HepG2 (cell line): ENCODE results near the gene SEC14L1. TPM values are rescaled to one million over a fixed set of nuclear protein-coding genes. Genes with fewer than 3 reads are reported as not detected.

Experiments
- ATM ChIP-seq: fragments of 450-650 bp; IDR thresholded peaks from 2 replicates; pipeline ENCODE4 v1.7.1; 2017; ENCODE audit warnings: mild to moderate bottlenecking, borderline replicate concordance
- BATF2 ChIP-seq: sonication (generic); formaldehyde crosslinking; IDR thresholded peaks from 2 replicates; pipeline ENCODE4 v1.8.0; 2022; ENCODE audit warnings: mild to moderate bottlenecking, missing genetic modification reagents, moderate library complexity
- IRF2 ChIP-seq: IDR thresholded peaks from 2 replicates; pipeline ENCODE4 v1.6.1; 2018; ENCODE audit warnings: missing genetic modification reagents, missing compliant biosample characterization
- KLF13 ChIP-seq: sonication (generic); formaldehyde crosslinking; IDR thresholded peaks from 2 replicates; pipeline ENCODE4 v1.4.0; 2020; ENCODE audit warnings: mild to moderate bottlenecking, missing genetic modification reagents
- SOX6 ChIP-seq, 2 experiments: fragments of 450-650 bp in 1 of 2; sonication (generic) in 1 of 2; formaldehyde crosslinking in 1 of 2; IDR thresholded peaks; 2 replicates each; pipeline versions ENCODE4 v1.4.0 to v1.6.1; 2017 to 2020; ENCODE audit warnings: antibody characterized with exemption in 1 of 2, mild to moderate bottlenecking in 1 of 2, missing genetic modification reagents in 1 of 2
- THAP7 ChIP-seq: sonication (generic); formaldehyde crosslinking; IDR thresholded peaks from 2 replicates; pipeline ENCODE4 v1.8.1; 2023; ENCODE audit warnings: mild to moderate bottlenecking, missing genetic modification reagents
- ZBTB3 ChIP-seq: sonication (generic); formaldehyde crosslinking; IDR thresholded peaks from 2 replicates; pipeline ENCODE4 v1.4.0; 2020; ENCODE audit warnings: low read depth, mild to moderate bottlenecking, moderate library complexity, missing genetic modification reagents, borderline replicate concordance
- ZHX2 ChIP-seq, 2 experiments: sonication (generic) in 1 of 2; formaldehyde crosslinking in 1 of 2; IDR thresholded peaks; 2 replicates each; pipeline versions ENCODE4 v1.6.1 to v1.9.0; 2014 to 2022; ENCODE audit warnings: antibody characterized with exemption in 1 of 2, borderline replicate concordance in 1 of 2, inconsistent platforms in 1 of 2, low read depth in 1 of 2, missing genetic modification reagents in 1 of 2
- ZNF430 ChIP-seq: sonication (generic); formaldehyde crosslinking; IDR thresholded peaks from 2 replicates; pipeline ENCODE4 v1.9.0; 2021; ENCODE audit warnings: mild to moderate bottlenecking, missing genetic modification reagents
- ZNF713 ChIP-seq: sonication (generic); formaldehyde crosslinking; IDR thresholded peaks from 2 replicates; pipeline ENCODE4 v1.4.0; 2020; ENCODE audit warnings: mild to moderate bottlenecking, missing genetic modification reagents
- polyA plus RNA-seq, 8 experiments: library from polyadenylated mRNA; depleted of rRNA in 3 of 8; stranded (reverse) in 7 of 8; unstranded in 1 of 8; fragments of >200 nt; fragmentation: Illumina TruSeq in 4 of 8; extraction: Trizol in 4 of 8; gene quantifications; 2 replicates each; pipeline versions ENCODE4 v1.2.1 to v1.2.3, GENCODE V29; 2011 to 2016; ENCODE audit warnings: low read depth in 4 of 8, missing spikeins in 1 of 8, mixed read lengths in 1 of 8; ENCODE audit not compliant: insufficient read depth in 1 of 8
- total RNA-seq, 5 experiments: library from RNA; depleted of rRNA; stranded (reverse); fragments of >200 nt; fragmentation: Illumina TruSeq; extraction: Trizol; gene quantifications; 2 replicates each; pipeline ENCODE4 v1.2.3, GENCODE V29; 2016; ENCODE audit warnings: low read depth in 1 of 5
- TF ChIP-seq, protein P1 (sequence below): sonication (generic); formaldehyde crosslinking; IDR thresholded peaks from 2 replicates; pipeline ENCODE4 v1.8.1; 2023; ENCODE audit warnings: mild to moderate bottlenecking, moderate library complexity, missing genetic modification reagents
- TF ChIP-seq, protein P2 (sequence below): sonication (generic); formaldehyde crosslinking; IDR thresholded peaks from 2 replicates; pipeline ENCODE4 v1.8.0; 2022; ENCODE audit warnings: mild to moderate bottlenecking, missing genetic modification reagents, borderline replicate concordance

The SEC14L1 gene
- total and polyA plus RNA-seq, 2 of the 13 experiments (the other 11 are each of a cell fraction or from before 2014, with no cell fraction given) = 26.3 to 43.9 TPM

DNA sequence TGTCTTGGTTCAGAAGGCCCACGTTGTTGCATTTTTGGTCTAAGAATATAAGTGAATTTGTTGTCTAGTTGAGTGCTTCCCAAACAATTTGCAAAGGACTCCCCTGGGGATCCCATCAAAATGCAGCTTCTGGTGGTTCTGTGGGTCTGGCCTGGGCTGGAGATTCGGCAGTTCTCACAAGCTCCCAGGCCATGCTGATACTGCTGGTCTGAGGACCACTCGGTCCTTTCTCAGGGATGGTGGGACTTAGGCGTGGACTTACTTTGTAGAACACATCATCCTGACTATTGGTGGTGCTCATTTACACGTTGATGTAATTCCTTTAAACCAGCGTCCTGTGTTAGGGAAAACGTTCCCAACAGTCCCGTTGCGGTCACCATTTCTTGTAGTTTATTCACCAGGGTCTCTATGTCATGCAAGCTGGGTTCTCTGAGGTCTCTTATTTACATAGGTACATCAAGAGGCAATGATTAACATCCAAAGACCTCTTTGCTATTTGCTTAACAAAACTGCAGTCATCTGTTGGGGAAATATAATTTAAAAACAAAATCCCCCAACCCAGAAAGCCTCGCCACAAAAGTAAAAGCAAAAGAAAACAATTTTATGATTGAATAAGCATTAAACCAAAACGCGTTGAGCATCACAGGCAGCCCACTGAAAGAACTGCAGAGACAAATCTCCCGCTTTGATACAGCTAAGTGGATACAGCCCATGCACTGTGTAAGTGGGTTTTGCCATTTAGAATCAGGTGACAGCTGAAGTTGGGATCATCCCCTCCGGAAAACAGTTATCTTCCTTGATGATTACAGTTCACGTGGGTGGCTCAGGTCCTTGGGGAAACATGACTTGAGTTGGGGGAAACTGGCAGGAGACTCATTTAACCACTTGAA lies 39.0 kb upstream of the SEC14L1 start (continued):
- TF ChIP-seq ZHX2 (IDR thresholded peaks at IDR 0.05; ENCODE audit: low read depth) (no peak), ZHX2 (CRISPR knock-in tag; IDR thresholded peaks at IDR 0.05; ENCODE audit: borderline replicate concordance) (no peak), ZNF430 (CRISPR knock-in tag) (no peak), IRF2 (CRISPR knock-in tag) (peak; percentile 33; the same call in 1 of the 2 replicates), SOX6 (IDR thresholded peaks at IDR 0.05) (no peak), SOX6 (CRISPR knock-in tag; IDR thresholded peaks at IDR 0.05) (no peak), BATF2 (CRISPR knock-in tag) (no peak), ATM (no peak), THAP7 (CRISPR knock-in tag) (no peak), ZNF713 (CRISPR knock-in tag) (no peak), ZBTB3 (CRISPR knock-in tag) (no peak), KLF13 (CRISPR knock-in tag) (no peak)
- TF ChIP-seq, protein P1, sequence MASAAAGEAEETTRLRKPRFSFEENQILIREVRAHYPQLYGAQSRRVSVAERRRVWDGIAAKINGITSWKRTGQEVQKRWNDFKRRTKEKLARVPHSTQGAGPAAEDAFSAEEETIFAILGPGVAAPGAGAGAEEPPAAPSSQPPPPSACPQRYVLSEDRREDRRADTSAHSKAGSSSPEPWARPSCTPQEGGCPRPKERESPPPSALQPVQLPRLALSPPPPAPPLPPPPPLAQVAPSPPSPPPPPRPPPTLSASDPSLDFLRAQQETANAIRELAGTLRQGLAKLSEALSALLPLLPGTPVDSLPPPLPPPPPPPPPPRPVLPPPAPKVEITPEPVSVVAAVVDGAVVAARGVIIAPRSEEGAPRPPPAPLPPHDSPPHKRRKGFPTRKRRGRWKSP (CRISPR knock-in tag) = peak; percentile 17; the same call in 1 of the 2 replicates
- TF ChIP-seq, protein P2, sequence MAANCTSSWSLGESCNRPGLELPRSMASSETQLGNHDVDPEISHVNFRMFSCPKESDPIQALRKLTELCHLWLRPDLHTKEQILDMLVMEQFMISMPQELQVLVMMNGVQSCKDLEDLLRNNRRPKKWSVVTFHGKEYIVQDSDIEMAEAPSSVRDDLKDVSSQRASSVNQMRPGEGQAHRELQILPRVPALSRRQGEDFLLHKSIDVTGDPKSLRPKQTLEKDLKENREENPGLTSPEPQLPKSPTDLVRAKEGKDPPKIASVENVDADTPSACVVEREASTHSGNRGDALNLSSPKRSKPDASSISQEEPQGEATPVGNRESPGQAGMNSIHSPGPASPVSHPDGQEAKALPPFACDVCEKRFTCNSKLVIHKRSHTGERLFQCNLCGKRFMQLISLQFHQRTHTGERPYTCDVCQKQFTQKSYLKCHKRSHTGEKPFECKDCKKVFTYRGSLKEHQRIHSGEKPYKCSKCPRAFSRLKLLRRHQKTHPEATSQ (CRISPR knock-in tag) = peak; percentile 77; the same call in 1 of the 2 replicates
